ENCODE measurements around the gene ESRP2. TPM values are rescaled to one million over a fixed set of nuclear protein-coding genes. Genes with fewer than 3 reads are reported as not detected.

Gene ESRP2
- total RNA-seq, 4 donors from 2014 or later, result 0.13 to 2.9 TPM; not detected in 2

- H3K4me3 ChIP-seq, result no peak overlapping the region
- no peak overlapping the region for H3K27ac ChIP-seq
- 48 to 57% methylated on average over 4 to 5 of the region's 6 CpGs for WGBS, 2 donors (ENCODE audit: low coverage in 1 of 2)
- H3K36me3 ChIP-seq, result no peaks in the 10 kb centered on the region
- H3K9me3 ChIP-seq, result no peaks in the 10 kb centered on the region
- peaks cover 0 to 86% (median 17%) of the 10 kb centered on the region in 3 donors for H3K4me1 ChIP-seq
- no peak for ATAC-seq
- TF ChIP-seq EP300 (IDR thresholded peaks at IDR 0.05), result no peak
- TF ChIP-seq CTCF (IDR thresholded peaks at IDR 0.05), result no peak
- no peak for TF ChIP-seq POLR2A (IDR thresholded peaks at IDR 0.05)
- TF ChIP-seq POLR2AphosphoS5 (IDR thresholded peaks at IDR 0.05), result no peak
- H3K27me3 ChIP-seq, result no peaks in the 10 kb centered on the region
Measured at GRCh38 chr16:68267612-68268405, 31.9 kb upstream of the ESRP2 start.

- ATAC-seq, result peak; percentile 62
- H3K4me1 ChIP-seq, result peaks cover 0 to 69% (median 15%) of the 10 kb centered on the region in 3 donors
- H3K4me3 ChIP-seq, result peak overlapping the region; percentile 66 to 91
- 2 to 5% methylated on average over 15 to 17 of the region's 23 CpGs for WGBS, 2 donors (ENCODE audit: low coverage in 1 of 2)
- H3K27ac ChIP-seq, result peak overlapping the region; percentile 82 to 98 (median 97)
- no peaks in the 10 kb centered on the region for H3K9me3 ChIP-seq
- no peaks in the 10 kb centered on the region for H3K27me3 ChIP-seq
- TF ChIP-seq POLR2AphosphoS5 (IDR thresholded peaks at IDR 0.05) (peak; percentile 40), POLR2A (IDR thresholded peaks at IDR 0.05) (peak; percentile 8 to 41), CTCF (IDR thresholded peaks at IDR 0.05) (no peak)
- H3K36me3 ChIP-seq, result peaks cover 0 to 9% of the 10 kb centered on the region in 2 donors
Measured at GRCh38 chr16:68265078-68265920, 29.4 kb upstream of the ESRP2 start.

- WGBS, 2 donors (ENCODE audit: low coverage in 1 of 2), result 0% methylated on average over 1 to 12 of the region's 123 CpGs
- peak; percentile 88 for ATAC-seq
Measured at GRCh38 chr16:68264128-68265077, 28.5 kb upstream of the ESRP2 start, which contains the start of gene SLC7A6. SLC7A6 (plus strand) TSS chr16:68264526; CDS start chr16:68274727, 10,201 bp downstream.

More at GRCh38 chr16:68264128-68265077, 28.5 kb upstream of the ESRP2 start, which contains the start of gene SLC7A6:
- TF ChIP-seq POLR2AphosphoS5 (IDR thresholded peaks at IDR 0.05) (peak; percentile 53), CTCF (IDR thresholded peaks at IDR 0.05) (peak in 3 of 4 experiments; percentile 59 to 80 (median 71)), POLR2A (IDR thresholded peaks at IDR 0.05) (peak; percentile 59 to 82), EP300 (IDR thresholded peaks at IDR 0.05) (no peak)
- Histone ChIP-seq H3K4me1 (peaks cover 0 to 60% (median 15%) of the 10 kb centered on the region in 3 donors), H3K27me3 (no peaks in the 10 kb centered on the region), H3K36me3 (peaks cover 0 to 18% of the 10 kb centered on the region in 2 donors), H3K27ac (peak within 1 kb of the TSS; percentile 82 to 98 (median 97)), H3K4me3 (peak within 1 kb of the TSS; percentile 66 to 91), H3K9me3 (no peaks in the 10 kb centered on the region)
